Limb (tissue), 2 donors: ENCODE results near the gene PRKRA.
"Not testable (repeated sequence)": the region's sequence is repeated elsewhere in the genome, so short reads cannot be mapped to it uniquely, and the experiment has no call there.

Source experiments
- DNase-seq, 2 donors: peaks; one replicate each; pipeline ENCODE4 v3.0.0-alpha.2; 2016; ENCODE audit errors: extremely low spot score in 2 of 2

Gene PRKRA

GRCh38 chr2:178450774-178451525, at the start of gene PRKRA, which contains the start of gene PJVK:
PRKRA (minus strand) TSS chr2:178451175; CDS start chr2:178451030, 145 bp downstream.
PJVK (plus strand) TSS chr2:178451378; CDS start chr2:178453410, 2,032 bp downstream.
- DNase-seq = peak; percentile 98 to 99

GRCh38 chr2:178499640-178500039, 48.7 kb upstream of the PRKRA start:
- no peak for DNase-seq

GRCh38 chr2:178498137-178498536, 47.2 kb upstream of the PRKRA start:
- DNase-seq = no peak

- DNase-seq = no peak
Measured at GRCh38 chr2:178496049-178496448, 45.1 kb upstream of the PRKRA start.

- no peak for DNase-seq
Measured at GRCh38 chr2:178491612-178492011, 40.6 kb upstream of the PRKRA start.

- DNase-seq = no peak
Measured at GRCh38 chr2:178485356-178485755, 34.4 kb upstream of the PRKRA start.

- DNase-seq = no peak
Measured at GRCh38 chr2:178484245-178485041, 33.5 kb upstream of the PRKRA start.

GRCh38 chr2:178482437-178482836, 31.5 kb upstream of the PRKRA start:
- no peak for DNase-seq

GRCh38 chr2:178480227-178481181, 29.5 kb upstream of the PRKRA start, which contains the start of gene PLEKHA3:
PLEKHA3 (plus strand) TSS chr2:178480457; CDS start chr2:178480870, 413 bp downstream.
- DNase-seq = peak; percentile 90 to 92

GRCh38 chr2:178479758-178480226, 28.8 kb upstream of the PRKRA start:
- DNase-seq = no peak

GRCh38 chr2:178479275-178479616, 28.3 kb upstream of the PRKRA start:
- no peak for DNase-seq

- peak; percentile 91 to 92 for DNase-seq
Measured at GRCh38 chr2:178478439-178479274, 27.7 kb upstream of the PRKRA start, which contains the start of gene FKBP7. FKBP7 (minus strand) TSS chr2:178478600; CDS start chr2:178478499, 101 bp downstream.

GRCh38 chr2:178478130-178478438, 27.1 kb upstream of the PRKRA start:
- DNase-seq = no peak

GRCh38 chr2:178477443-178478129, 26.6 kb upstream of the PRKRA start:
- peak in 1 of 2 donors; percentile 15 for DNase-seq

GRCh38 chr2:178476477-178476876, 25.5 kb upstream of the PRKRA start:
- no peak for DNase-seq

GRCh38 chr2:178474560-178474959, 23.6 kb upstream of the PRKRA start:
- DNase-seq = no peak

GRCh38 chr2:178473931-178474330, 23.0 kb upstream of the PRKRA start:
- DNase-seq = no peak

GRCh38 chr2:178473373-178473772, 22.4 kb upstream of the PRKRA start:
- no peak for DNase-seq

GRCh38 chr2:178471313-178471712, 20.3 kb upstream of the PRKRA start:
- not testable (repeated sequence) for DNase-seq
